PC-3 (cell line): ENCODE measurements around the gene NR2F6.

Source experiments
- CTCF ChIP-seq: fragments of 300-600 bp; sonication (generic); conservative IDR thresholded peaks from 2 replicates; pipeline ENCODE4 v1.5.1; 2017; ENCODE audit warnings: antibody characterized with exemption, low read depth, mild to moderate bottlenecking, low read length
- EZH2phosphoT487 ChIP-seq: fragments of 300-600 bp; sonication (generic); IDR thresholded peaks from 2 replicates; pipeline ENCODE4 v1.6.1; 2018; ENCODE audit warnings: mild to moderate bottlenecking, antibody characterized with exemption, low read length, borderline replicate concordance

- TF ChIP-seq CTCF (no peak), EZH2phosphoT487 (no peak)
Measured at GRCh38 chr19:17240826-17241399, 4.8 kb downstream of the NR2F6 start.
